HepG2 (cell line): ENCODE results near the gene TTLL11. TPM values are rescaled to one million over a fixed set of nuclear protein-coding genes. Genes with fewer than 3 reads are reported as not detected.
A peak's percentile ranks its signal among the peaks of the same experiment; 100 is the strongest.

Source experiments
- ATAC-seq: fragments of 200-7000 bp; cut with Tn5 transposase; 3 replicates; pipeline ENCODE4 v1.9.1; 2020; ENCODE audit warnings: mild to moderate bottlenecking, moderate library complexity
- BruUV-seq: library from RNA; stranded (reverse); fragments of 400-500 nt; replicated peaks from 2 replicates; lab custom pipeline; 2021; lab: Mats Ljungman, UMichigan
- CTCF ChIA-PET: fragments of 300-600 bp; formaldehyde crosslinking; extraction: SDS; loops from one replicate; lab custom pipeline; 2021; ENCODE audit warnings: low total read pairs, inconsistent platforms, low intra/inter-chr PET ratio; lab: Yijun Ruan, JAX
- POLR2A ChIA-PET: fragments of 350-600 bp; sonication (Branson Sonifier 250); formaldehyde crosslinking; loops from one replicate; lab custom pipeline; 2020; ENCODE audit warnings: antibody characterized with exemption, inconsistent platforms; lab: Yijun Ruan, JAX
- DNase-seq: peaks from one replicate; pipeline ENCODE4 v3.0.0-alpha.2; 2015; ENCODE audit warnings: low spot score
- FAIRE-seq: peaks from 3 replicates; lab custom pipeline; 2011; peaks lifted over from hg19 to GRCh38; lab: Jason Lieb, UNC
- H2AFZ ChIP-seq: one replicate; pipeline ENCODE4 v1.6.1; 2011; ENCODE audit warnings: low read length, inconsistent platforms
- H3K27ac ChIP-seq: fragments of 300-600 bp; 3 replicates; pipeline ENCODE4 v1.8.0; 2011; ENCODE audit warnings: mixed run types, mild to moderate bottlenecking, mixed read lengths, low read length, inconsistent platforms; ENCODE audit not compliant: insufficient read depth; ENCODE audit errors: extremely low read length
- H3K27me3 ChIP-seq, 2 experiments: fragments of 200-600 bp in 1 of 2; 2 replicates in 1 of 2; 3 replicates in 1 of 2; pipeline versions ENCODE4 v1.6.0 to v1.8.0; 2011; ENCODE audit warnings: low read length in 2 of 2, mild to moderate bottlenecking in 2 of 2, moderate library complexity in 2 of 2, inconsistent platforms in 1 of 2; ENCODE audit not compliant: insufficient read depth in 2 of 2, control insufficient read depth in 1 of 2
- H3K36me3 ChIP-seq, 2 experiments: fragments of 200-600 bp in 1 of 2; replicated peaks in 1 of 2; 2 replicates in 1 of 2; 3 replicates in 1 of 2; pipeline versions ENCODE4 v1.5.1 to v1.8.0; 2011; ENCODE audit warnings: low read length in 2 of 2, inconsistent platforms in 1 of 2; ENCODE audit not compliant: insufficient read depth in 2 of 2, control insufficient read depth in 1 of 2
- H3K4me1 ChIP-seq: 2 replicates; pipeline ENCODE4 v1.5.1; 2012; ENCODE audit warnings: low read length, inconsistent platforms; ENCODE audit not compliant: insufficient read depth
- H3K4me2 ChIP-seq: 2 replicates; pipeline ENCODE4 v1.6.0; 2011; ENCODE audit warnings: low read depth, low read length, inconsistent platforms
- H3K4me3 ChIP-seq, 3 experiments: fragments of 200-600 bp in 1 of 3; sonication (generic), shearing (Covaris generic) in 1 of 3; replicated peaks in 1 of 3; 2 replicates each; pipeline ENCODE4 v1.5.1; 2011 to 2016; ENCODE audit warnings: low read length in 3 of 3, inconsistent platforms in 2 of 3, low read depth in 2 of 3, mild to moderate bottlenecking in 2 of 3, control low read depth in 1 of 3, mixed read lengths in 1 of 3; ENCODE audit not compliant: insufficient read depth in 1 of 3
- H3K79me2 ChIP-seq: one replicate; pipeline ENCODE4 v1.6.1; 2011; ENCODE audit warnings: low read length, inconsistent platforms; ENCODE audit not compliant: insufficient read depth
- H3K9ac ChIP-seq: 2 replicates; pipeline ENCODE4 v1.6.0; 2011; ENCODE audit warnings: mild to moderate bottlenecking, low read depth, low read length, inconsistent platforms; ENCODE audit not compliant: insufficient read depth
- H3K9me3 ChIP-seq: 2 replicates; pipeline ENCODE4 v1.5.1; 2012; ENCODE audit warnings: mild to moderate bottlenecking, low read length
- H4K20me1 ChIP-seq: 2 replicates; pipeline ENCODE4 v1.6.0; 2011; ENCODE audit warnings: inconsistent platforms, mild to moderate bottlenecking, low read length, moderate library complexity; ENCODE audit not compliant: insufficient read depth
- POLR2A ChIP-seq, 2 experiments: IDR thresholded peaks; 2 replicates each; pipeline ENCODE4 v1.6.1; 2011; ENCODE audit warnings: low read depth in 2 of 2, low read length in 2 of 2, mild to moderate bottlenecking in 1 of 2, moderate library complexity in 1 of 2; ENCODE audit not compliant: insufficient read depth in 1 of 2
- ZNF567 ChIP-seq: sonication (generic); formaldehyde crosslinking; IDR thresholded peaks from 2 replicates; pipeline ENCODE4 v1.8.1; 2023; ENCODE audit warnings: mild to moderate bottlenecking, missing genetic modification reagents, borderline replicate concordance
- ZNF7 ChIP-seq: IDR thresholded peaks from 2 replicates; pipeline ENCODE4 v1.6.1; 2016; ENCODE audit warnings: missing biosample characterization, missing genetic modification reagents
- WGBS: methylation state at CpG from one replicate; pipeline ENCODE4 v1.1.6; 2017; ENCODE audit warnings: low lambda C conversion rate; 5-methylcytosine and 5-hydroxymethylcytosine counted together
- in situ Hi-C: cut with HindIII; loops from 2 replicates; pipeline ENCODE4 v1.10.0; 2017; ENCODE audit warnings: low pct_unique_long_range_greater_than_20kb; ENCODE audit not compliant: extremely low pct_ligation_motif_present
- intact Hi-C: fragments of 100-400 bp; cut with micrococcal nuclease; formaldehyde crosslinking; loops from one replicate; pipeline ENCODE4 v1.10.0; 2022; ENCODE audit not compliant: unreplicated experiment
- polyA plus RNA-seq, 8 experiments: library from polyadenylated mRNA; depleted of rRNA in 3 of 8; stranded (reverse) in 7 of 8; unstranded in 1 of 8; fragments of >200 nt; fragmentation: Illumina TruSeq in 4 of 8; extraction: Trizol in 4 of 8; gene quantifications; 2 replicates each; pipeline versions ENCODE4 v1.2.1 to v1.2.3, GENCODE V29; 2011 to 2016; ENCODE audit warnings: low read depth in 4 of 8, missing spikeins in 1 of 8, mixed read lengths in 1 of 8; ENCODE audit not compliant: insufficient read depth in 1 of 8
- total RNA-seq, 5 experiments: library from RNA; depleted of rRNA; stranded (reverse); fragments of >200 nt; fragmentation: Illumina TruSeq; extraction: Trizol; gene quantifications; 2 replicates each; pipeline ENCODE4 v1.2.3, GENCODE V29; 2016; ENCODE audit warnings: low read depth in 1 of 5

Gene TTLL11
- total and polyA plus RNA-seq, 2 of the 13 experiments (the other 11 are each of a cell fraction or from before 2014, with no cell fraction given): 4.5 to 5.2 TPM

- no peak overlapping the region for H2AFZ ChIP-seq
- no peak for TF ChIP-seq POLR2A (IDR thresholded peaks at IDR 0.05; ENCODE audit: insufficient read depth in 1 of 2, low read depth in 2 of 2, low read length in 2 of 2)
- WGBS: 6% methylated on average over 2 of the region's 2 CpGs
- no peak for FAIRE-seq
- no TSS peak for BruUV-seq
- no peaks in the 10 kb centered on the region for H3K36me3 ChIP-seq
- H3K4me2 ChIP-seq: no peak overlapping the region
- no peaks in the 10 kb centered on the region for H3K79me2 ChIP-seq
- H4K20me1 ChIP-seq: no peaks in the 10 kb centered on the region
- intact Hi-C loops: no loop called here
- 0 out of 2 replicates have a peak, but pooled peaks cover 6% of the 10 kb centered on the region for H3K9me3 ChIP-seq
- no peak overlapping the region for H3K9ac ChIP-seq
- CTCF ChIA-PET: no interaction called here
- no peak for DNase-seq
- H3K4me3 ChIP-seq: no peak overlapping the region
- H3K27ac ChIP-seq: no peak overlapping the region
- no peaks in the 10 kb centered on the region for H3K4me1 ChIP-seq
- in situ Hi-C loops: no loop called here
- POLR2A ChIA-PET: no interaction called here
- H3K27me3 ChIP-seq: peaks cover 5 to 22% of the 10 kb centered on the region in 2 experiments; a peak in 4 of 5 replicates
- no peak for ATAC-seq
These were observed 242.7 kb downstream of the TTLL11 start for GRCh38 chr9:121850366-121850765.

GRCh38 chr9:121849554-121849953 lies 243.6 kb downstream of the TTLL11 start:
- 0 out of 2 replicates have a peak, but pooled peaks cover 6% of the 10 kb centered on the region for H3K9me3 ChIP-seq
- in situ Hi-C loops (no loop called here), intact Hi-C loops (no loop called here)
- WGBS: 16% methylated on average over 4 of the region's 4 CpGs
- ChIA-PET CTCF (no interaction called here), POLR2A (no interaction called here)
- FAIRE-seq: no peak
- H3K4me2 ChIP-seq: no peak overlapping the region
- H3K9ac ChIP-seq: no peak overlapping the region
- H3K79me2 ChIP-seq: no peaks in the 10 kb centered on the region
- no peak overlapping the region for H3K27ac ChIP-seq
- no TSS peak for BruUV-seq
- no peak for ATAC-seq
- no peaks in the 10 kb centered on the region for H3K36me3 ChIP-seq
- TF ChIP-seq ZNF7 (CRISPR knock-in tag): peak; percentile 93
- TF ChIP-seq ZNF567 (CRISPR knock-in tag): no peak
- no peak for DNase-seq
- no peak overlapping the region for H2AFZ ChIP-seq
- no peak overlapping the region for H3K4me3 ChIP-seq
- H3K4me1 ChIP-seq: no peaks in the 10 kb centered on the region
- peaks cover 5 to 22% of the 10 kb centered on the region in 2 experiments; a peak in 4 of 5 replicates for H3K27me3 ChIP-seq
- H4K20me1 ChIP-seq: no peaks in the 10 kb centered on the region
